ENCODE measurements around the gene RBX1.

GRCh38 chr22:40932396-40932795 is 18.8 kb upstream of the RBX1 start:
- TF ChIP-seq CTCF (IDR thresholded peaks at IDR 0.05) (no peak), EZH2 (IDR thresholded peaks at IDR 0.05) (no peak)

Data from neural progenitor cell (in vitro differentiated cells).